WTC11 (cell line): Measurements from ENCODE around the gene KCNK7.

ENCODE experiments used
- CREM ChIP-seq: sonication (generic); formaldehyde crosslinking; IDR thresholded peaks from 2 replicates; pipeline ENCODE4 v1.8.1; 2022; ENCODE audit warnings: mild to moderate bottlenecking, missing genetic modification reagents, moderate library complexity
- CTCF ChIP-seq: fragments of 200-600 bp; IDR thresholded peaks from 2 replicates; pipeline ENCODE4 v1.8.0; 2022; ENCODE audit warnings: antibody characterized with exemption
- ETV6 ChIP-seq: sonication (generic); formaldehyde crosslinking; IDR thresholded peaks from 2 replicates; pipeline ENCODE4 v1.8.1; 2022; ENCODE audit warnings: mild to moderate bottlenecking, missing genetic modification reagents
- KAT7 ChIP-seq: sonication (generic); formaldehyde crosslinking; IDR thresholded peaks from 2 replicates; pipeline ENCODE4 v1.8.1; 2023; ENCODE audit warnings: missing genetic modification reagents, mild to moderate bottlenecking, borderline replicate concordance
- RELA ChIP-seq: sonication (generic); formaldehyde crosslinking; IDR thresholded peaks from 2 replicates; pipeline ENCODE4 v1.8.1; 2022; ENCODE audit warnings: missing genetic modification reagents, mild to moderate bottlenecking, borderline replicate concordance
- SMAD4 ChIP-seq: sonication (generic); formaldehyde crosslinking; IDR thresholded peaks from 2 replicates; pipeline ENCODE4 v1.8.0; 2022; ENCODE audit warnings: mild to moderate bottlenecking, missing genetic modification reagents
- TCF7 ChIP-seq: sonication (generic); formaldehyde crosslinking; IDR thresholded peaks from 2 replicates; pipeline ENCODE4 v1.8.0; 2022; ENCODE audit warnings: mild to moderate bottlenecking, low read depth, missing genetic modification reagents, moderate library complexity
- TEAD4 ChIP-seq: sonication (generic); formaldehyde crosslinking; IDR thresholded peaks from 2 replicates; pipeline ENCODE4 v1.8.0; 2022; ENCODE audit warnings: mild to moderate bottlenecking, missing genetic modification reagents
- USF2 ChIP-seq: sonication (generic); formaldehyde crosslinking; IDR thresholded peaks from 2 replicates; pipeline ENCODE4 v1.8.1; 2023; ENCODE audit warnings: mild to moderate bottlenecking, missing genetic modification reagents, moderate library complexity

GRCh38 chr11:65616575-65617001 lies 21.0 kb upstream of the KCNK7 start:
- TF ChIP-seq KAT7 (CRISPR knock-in tag) = no peak
- no peak for TF ChIP-seq SMAD4
- no peak for TF ChIP-seq TEAD4
- no peak for TF ChIP-seq CTCF
- TF ChIP-seq RELA (CRISPR knock-in tag) = no peak
- no peak for TF ChIP-seq CREM (CRISPR knock-in tag)
- TF ChIP-seq ETV6 = no peak
- TF ChIP-seq USF2 = no peak
- no peak for TF ChIP-seq TCF7
